ENCODE results near the gene TMEM51.
"Not testable (repeated sequence)": the region's sequence is repeated elsewhere in the genome, so short reads cannot be mapped to it uniquely, and the experiment has no call there.

- not testable (repeated sequence) for TF ChIP-seq EGR1 (IDR thresholded peaks at IDR 0.05; ENCODE audit: borderline replicate concordance in 1 of 2, low read depth in 2 of 2, low read length in 2 of 2); ZNF274 (IDR thresholded peaks at IDR 0.05; ENCODE audit: insufficient read depth, insufficient read length); TCF7 (IDR thresholded peaks at IDR 0.05; ENCODE audit: borderline replicate concordance); EZH2 (IDR thresholded peaks at IDR 0.05; ENCODE audit: borderline replicate concordance, control insufficient read depth, low read depth, low read length); EP300 (IDR thresholded peaks at IDR 0.05; ENCODE audit: borderline replicate concordance in 1 of 2, control insufficient read depth in 1 of 2, low read depth in 2 of 2, low read length in 2 of 2); REST (IDR thresholded peaks at IDR 0.05; ENCODE audit: low read depth, low read length)
Measured at GRCh38 chr1:15135604-15136003, 17.9 kb upstream of the TMEM51 start.

Measured in GM12878 (cell line).